SK-N-MC (cell line): ENCODE data around the gene RTN4R.
"Not testable (repeated sequence)": the region's sequence is repeated elsewhere in the genome, so short reads cannot be mapped to it uniquely, and the experiment has no call there.

Experiments
- EZH2 ChIP-seq: fragments of 200-600 bp; sonication (generic); IDR thresholded peaks from one replicate; pipeline ENCODE4 v1.6.1; 2017; ENCODE audit warnings: antibody characterized with exemption
- POLR2AphosphoS5 ChIP-seq: IDR thresholded peaks from 2 replicates; pipeline ENCODE4 v1.6.1; 2012; ENCODE audit warnings: mild to moderate bottlenecking, low read depth, low read length, borderline replicate concordance

DNA sequence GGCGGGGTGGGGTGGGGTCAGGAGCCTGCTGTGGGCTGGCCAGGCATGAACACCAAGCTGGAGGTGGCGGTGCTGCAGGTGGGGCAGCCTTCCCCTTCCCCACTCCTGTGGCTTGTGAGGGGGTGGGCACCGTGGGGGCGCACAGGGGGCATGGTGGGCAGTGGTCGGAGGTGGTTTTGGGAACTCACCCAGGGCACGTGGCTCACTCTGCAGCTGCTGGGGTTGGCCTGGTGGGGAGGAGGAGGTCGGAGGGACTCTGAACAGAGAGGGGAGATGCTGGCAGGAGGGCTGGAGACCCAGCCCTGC is 35.1 kb upstream of the RTN4R start:
- TF ChIP-seq EZH2, POLR2AphosphoS5: not testable (repeated sequence)
